Ovary (tissue), 3 donors: ENCODE results near the gene SRGN.

ENCODE experiments used
- CTCF ChIP-seq, 3 donors: fragments of 450-650 bp in 2 of 3; fragments of 200-600 bp in 1 of 3; IDR thresholded peaks; one replicate each; pipeline versions ENCODE4 v1.5.1 to v1.8.0; 2016 to 2022; ENCODE audit warnings: antibody characterized with exemption in 3 of 3, mild to moderate bottlenecking in 1 of 3
- EP300 ChIP-seq: sonication (generic); formaldehyde crosslinking; IDR thresholded peaks from one replicate; pipeline ENCODE4 v1.6.1; 2017; ENCODE audit warnings: antibody characterized with exemption
- POLR2A ChIP-seq: fragments of 450-650 bp; IDR thresholded peaks from one replicate; pipeline ENCODE4 v1.6.1; 2017; ENCODE audit warnings: antibody characterized with exemption, mild to moderate bottlenecking, moderate library complexity
- donor health status: DM: no; HTN: no; CAD: no.

- TF ChIP-seq EP300 (no peak), CTCF (IDR thresholded peaks at IDR 0.05) (no peak), POLR2A (no peak)
These were observed 14.1 kb upstream of the SRGN start for GRCh38 chr10:69073736-69074364.
